ENCODE results near the gene PRR15. TPM values are rescaled to one million over a fixed set of nuclear protein-coding genes. Genes with fewer than 3 reads are reported as not detected.

Gene PRR15
- total RNA-seq, 3 donors from 2014 or later: 0.64 to 13.2 (median 11.8) TPM

GRCh38 chr7:29588212-29588611 is 24.6 kb downstream of the PRR15 start:
- no peak for DNase-seq (ENCODE audit: low spot score in 2 of 2)
- intact Hi-C loops (cut with DNase I; ENCODE audit: low total_unique reads): no loop called here
- H3K4me1 ChIP-seq: no peaks in the 10 kb centered on the region
- no peak overlapping the region for H3K27ac ChIP-seq
- no peak overlapping the region for H3K4me3 ChIP-seq
- H3K36me3 ChIP-seq: no peaks in the 10 kb centered on the region
- TF ChIP-seq POLR2AphosphoS5 (IDR thresholded peaks at IDR 0.05): no peak
- TF ChIP-seq POLR2A (IDR thresholded peaks at IDR 0.05): no peak
- TF ChIP-seq CTCF (IDR thresholded peaks at IDR 0.05): no peak
- no peaks in the 10 kb centered on the region for H3K27me3 ChIP-seq
- no peaks in the 10 kb centered on the region for H3K9me3 ChIP-seq

- no peak for DNase-seq (ENCODE audit: low spot score in 2 of 2)
- intact Hi-C loops (cut with DNase I; ENCODE audit: low total_unique reads): no loop called here
- Histone ChIP-seq H3K27me3 (no peaks in the 10 kb centered on the region), H3K36me3 (no peaks in the 10 kb centered on the region), H3K9me3 (no peaks in the 10 kb centered on the region), H3K4me3 (no peak overlapping the region), H3K4me1 (no peaks in the 10 kb centered on the region), H3K27ac (no peak overlapping the region)
- peak; percentile 41 to 59 (median 46) for TF ChIP-seq CTCF (IDR thresholded peaks at IDR 0.05)
- TF ChIP-seq POLR2A (IDR thresholded peaks at IDR 0.05): no peak
Measured at GRCh38 chr7:29588900-29589696, 25.5 kb downstream of the PRR15 start.

GRCh38 chr7:29592866-29593265 is 29.2 kb downstream of the PRR15 start:
- Histone ChIP-seq H3K9me3 (no peaks in the 10 kb centered on the region), H3K4me3 (no peak overlapping the region), H3K4me1 (no peaks in the 10 kb centered on the region), H3K36me3 (no peaks in the 10 kb centered on the region), H3K27me3 (no peaks in the 10 kb centered on the region), H3K27ac (no peak overlapping the region)
- intact Hi-C loops (cut with DNase I; ENCODE audit: low total_unique reads): no loop called here
- DNase-seq (ENCODE audit: low spot score in 2 of 2): no peak
- TF ChIP-seq POLR2A (IDR thresholded peaks at IDR 0.05) (no peak), POLR2AphosphoS5 (IDR thresholded peaks at IDR 0.05) (no peak), CTCF (IDR thresholded peaks at IDR 0.05) (no peak)

- no peak overlapping the region for H3K4me3 ChIP-seq
- H3K27me3 ChIP-seq: no peaks in the 10 kb centered on the region
- H3K9me3 ChIP-seq: no peaks in the 10 kb centered on the region
- DNase-seq (ENCODE audit: low spot score in 2 of 2): no peak
- intact Hi-C loops (cut with DNase I; ENCODE audit: low total_unique reads): no loop called here
- TF ChIP-seq CTCF (IDR thresholded peaks at IDR 0.05) (no peak), POLR2AphosphoS5 (IDR thresholded peaks at IDR 0.05) (no peak), POLR2A (IDR thresholded peaks at IDR 0.05) (no peak)
- no peaks in the 10 kb centered on the region for H3K4me1 ChIP-seq
- H3K27ac ChIP-seq: no peak overlapping the region
- no peaks in the 10 kb centered on the region for H3K36me3 ChIP-seq
Measured at GRCh38 chr7:29593459-29593858, 29.8 kb downstream of the PRR15 start.

- Histone ChIP-seq H3K27ac (peak overlapping the region in 1 of 2 donors; percentile 39), H3K4me3 (no peak overlapping the region), H3K4me1 (no peaks in the 10 kb centered on the region), H3K27me3 (no peaks in the 10 kb centered on the region), H3K36me3 (no peaks in the 10 kb centered on the region), H3K9me3 (no peaks in the 10 kb centered on the region)
- intact Hi-C loops (cut with DNase I; ENCODE audit: low total_unique reads): no loop called here
- TF ChIP-seq POLR2AphosphoS5 (IDR thresholded peaks at IDR 0.05) (peak in 1 of 3 donors; percentile 61), POLR2A (IDR thresholded peaks at IDR 0.05) (no peak), CTCF (IDR thresholded peaks at IDR 0.05) (no peak)
- no peak for DNase-seq (ENCODE audit: low spot score in 2 of 2)
Measured at GRCh38 chr7:29596593-29597178, 33.1 kb downstream of the PRR15 start.

Data from breast epithelium (tissue), 4 donors.